GM18499 (cell line): Measurements from ENCODE around the gene PQBP1.

Source experiments
- ATAC-seq: cut with Tn5 transposase; IDR thresholded peaks from one replicate; pipeline ENCODE4 v1.9.1; 2021; ENCODE audit warnings: moderate number of reproducible peaks; ENCODE audit not compliant: insufficient read depth, unreplicated experiment

PQBP1 gene

GRCh38 chrX:48899078-48899410 is 1.3 kb downstream of the PQBP1 start:
- ATAC-seq = no peak

GRCh38 chrX:48901069-48901468 is 3.3 kb downstream of the PQBP1 start:
- ATAC-seq = no peak

GRCh38 chrX:48902135-48902534 is 4.4 kb downstream of the PQBP1 start:
- ATAC-seq = no peak

GRCh38 chrX:48902776-48903175 is 5.0 kb downstream of the PQBP1 start:
- ATAC-seq = no peak

GRCh38 chrX:48903290-48903689 is 5.6 kb downstream of the PQBP1 start:
- ATAC-seq = no peak

GRCh38 chrX:48904180-48904579 is 6.5 kb downstream of the PQBP1 start:
- ATAC-seq = no peak

- no peak for ATAC-seq
Measured at GRCh38 chrX:48904626-48905025, 6.9 kb downstream of the PQBP1 start.

- ATAC-seq = no peak
Measured at GRCh38 chrX:48905090-48905790, 7.5 kb downstream of the PQBP1 start.

GRCh38 chrX:48908600-48908999 is 10.9 kb downstream of the PQBP1 start:
- no peak for ATAC-seq

GRCh38 chrX:48909703-48910294 is 12.1 kb downstream of the PQBP1 start:
- no peak for ATAC-seq

- ATAC-seq = no peak
Measured at GRCh38 chrX:48910926-48911411, 13.2 kb downstream of the PQBP1 start.

- ATAC-seq = no peak
Measured at GRCh38 chrX:48911412-48912182, 13.9 kb downstream of the PQBP1 start, which contains the start of gene SLC35A2. Gene SLC35A2, minus strand, starts transcription at chrX:48911646. Its CDS starts 10 bp downstream, at chrX:48911636.

- ATAC-seq = no peak
Measured at GRCh38 chrX:48913605-48914366, 16.1 kb downstream of the PQBP1 start.

- ATAC-seq = no peak
Measured at GRCh38 chrX:48914593-48915493, 17.1 kb downstream of the PQBP1 start.

- no peak for ATAC-seq
Measured at GRCh38 chrX:48917139-48918001, 19.6 kb downstream of the PQBP1 start.

- no peak for ATAC-seq
Measured at GRCh38 chrX:48918301-48918642, 20.5 kb downstream of the PQBP1 start.

GRCh38 chrX:48918643-48919340 is 21.1 kb downstream of the PQBP1 start, which contains the start of gene PIM2:
Gene PIM2, minus strand, starts transcription at chrX:48919024. Its CDS starts 190 bp downstream, at chrX:48918834.
- peak; percentile 61 for ATAC-seq

- ATAC-seq = no peak
Measured at GRCh38 chrX:48919360-48919841, 21.7 kb downstream of the PQBP1 start.
